Prostate gland (tissue), 2 donors: ENCODE measurements around the gene HKDC1.

Source experiments
- CTCF ChIP-seq, 4 experiments: fragments of 200-600 bp in 2 of 4; fragments of 450-650 bp in 2 of 4; sonication (generic) in 2 of 4; IDR thresholded peaks; 1 replicate in 3 of 4; 2 replicates in 1 of 4; pipeline ENCODE4 v1.5.1; 2016 to 2019; ENCODE audit warnings: antibody characterized with exemption in 4 of 4, mild to moderate bottlenecking in 2 of 4, moderate library complexity in 2 of 4
- POLR2A ChIP-seq: fragments of 450-650 bp; IDR thresholded peaks from one replicate; pipeline ENCODE4 v1.6.1; 2016; ENCODE audit warnings: antibody characterized with exemption, mild to moderate bottlenecking
- POLR2AphosphoS5 ChIP-seq: sonication (generic); formaldehyde crosslinking; IDR thresholded peaks from one replicate; pipeline ENCODE4 v1.6.1; 2017; ENCODE audit warnings: antibody characterized with exemption

GRCh38 chr10:69217119-69217754, 2.9 kb upstream of the HKDC1 start:
- no peak for TF ChIP-seq CTCF (IDR thresholded peaks at IDR 0.05)
- TF ChIP-seq POLR2A: no peak
- no peak for TF ChIP-seq POLR2AphosphoS5
